Gastrocnemius medialis (tissue), 4 donors: ENCODE results near the gene ZBTB46.

ENCODE experiments used
- CTCF ChIP-seq, 5 experiments: fragments of 450-650 bp in 3 of 5; fragments of 200-600 bp in 2 of 5; sonication (generic) in 2 of 5; IDR thresholded peaks in 4 of 5; conservative IDR thresholded peaks in 1 of 5; 1 replicate in 4 of 5; 2 replicates in 1 of 5; pipeline ENCODE4 v1.5.1; 2016 to 2019; ENCODE audit warnings: antibody characterized with exemption in 5 of 5, mild to moderate bottlenecking in 3 of 5, moderate library complexity in 3 of 5
- POLR2A ChIP-seq, 2 donors: fragments of 450-650 bp; IDR thresholded peaks; one replicate each; pipeline ENCODE4 v1.6.1; 2017; ENCODE audit warnings: antibody characterized with exemption in 2 of 2, mild to moderate bottlenecking in 2 of 2, moderate library complexity in 2 of 2

GRCh38 chr20:63777614-63778013, 53.5 kb downstream of the ZBTB46 start:
- no peak for TF ChIP-seq CTCF (IDR thresholded peaks at IDR 0.05 in 4 of 5, conservative IDR thresholded peaks at IDR 0.05 in 1 of 5)
- TF ChIP-seq POLR2A (IDR thresholded peaks at IDR 0.05) = no peak
